Mesenchymal stem cell (in vitro differentiated cells and primary cell): ENCODE results near the gene STAC2.

Experiments used
- DNase-seq: peaks from one replicate; pipeline ENCODE4 v3.0.0-alpha.2; 2013
- H2AFZ ChIP-seq: one replicate; pipeline ENCODE4 v1.6.1; 2013; ENCODE audit warnings: low read depth, mild to moderate bottlenecking, control low read depth, inconsistent platforms, low read length, moderate library complexity
- H2AK5ac ChIP-seq: 2 replicates; pipeline ENCODE4 v1.6.1; 2013; ENCODE audit warnings: low read length, moderate library complexity, mild to moderate bottlenecking, inconsistent platforms; ENCODE audit not compliant: severe bottlenecking
- H2BK120ac ChIP-seq: one replicate; pipeline ENCODE4 v1.6.1; 2013; ENCODE audit warnings: low read depth, mild to moderate bottlenecking, inconsistent platforms, low read length, moderate library complexity
- H2BK12ac ChIP-seq, 2 experiments: one replicate each; pipeline ENCODE4 v1.6.1; 2013; ENCODE audit warnings: inconsistent platforms in 2 of 2, low read length in 2 of 2, mild to moderate bottlenecking in 2 of 2, moderate library complexity in 2 of 2, control low read depth in 1 of 2
- H2BK15ac ChIP-seq: one replicate; pipeline ENCODE4 v1.6.1; 2013; ENCODE audit warnings: mild to moderate bottlenecking, low read depth, inconsistent platforms; ENCODE audit not compliant: poor library complexity, severe bottlenecking
- H2BK5ac ChIP-seq: 2 replicates; pipeline ENCODE4 v1.6.1; 2013; ENCODE audit warnings: low read depth, mild to moderate bottlenecking, low read length, control low read depth, inconsistent platforms; ENCODE audit not compliant: poor library complexity, severe bottlenecking
- H3K14ac ChIP-seq, 2 experiments: one replicate each; pipeline ENCODE4 v1.6.1; 2013; ENCODE audit warnings: inconsistent platforms in 2 of 2, low read length in 2 of 2, control low read depth in 1 of 2, mild to moderate bottlenecking in 1 of 2, moderate library complexity in 1 of 2
- H3K18ac ChIP-seq, 2 experiments: one replicate each; pipeline ENCODE4 v1.6.1; 2013; ENCODE audit warnings: inconsistent platforms in 2 of 2, low read length in 2 of 2, control low read depth in 1 of 2, low read depth in 1 of 2, mild to moderate bottlenecking in 1 of 2
- H3K23ac ChIP-seq, 2 experiments: one replicate each; pipeline ENCODE4 v1.6.1; 2013; ENCODE audit warnings: inconsistent platforms in 2 of 2, low read length in 2 of 2, mild to moderate bottlenecking in 2 of 2, moderate library complexity in 2 of 2, control low read depth in 1 of 2
- H3K27ac ChIP-seq: 2 replicates; pipeline ENCODE4 v1.5.1; 2013; ENCODE audit warnings: mild to moderate bottlenecking, moderate library complexity, low read length, control low read depth, inconsistent platforms; ENCODE audit not compliant: poor library complexity, severe bottlenecking
- H3K27me3 ChIP-seq, 2 experiments: 2 replicates each; pipeline versions ENCODE4 v1.6.1 to v1.7.0; 2013; ENCODE audit warnings: low read length in 2 of 2, mild to moderate bottlenecking in 2 of 2, moderate library complexity in 2 of 2, control low read depth in 1 of 2, inconsistent platforms in 1 of 2; ENCODE audit not compliant: control insufficient read depth in 1 of 2, insufficient read depth in 1 of 2
- H3K36me3 ChIP-seq, 2 experiments: 2 replicates each; pipeline versions ENCODE4 v1.6.1 to v1.7.0; 2013; ENCODE audit warnings: low read length in 2 of 2, control low read depth in 1 of 2, inconsistent platforms in 1 of 2, low read depth in 1 of 2, mild to moderate bottlenecking in 1 of 2; ENCODE audit not compliant: insufficient read depth in 2 of 2, control insufficient read depth in 1 of 2
- H3K4ac ChIP-seq, 2 experiments: one replicate each; pipeline ENCODE4 v1.6.1; 2013; ENCODE audit warnings: inconsistent platforms in 2 of 2, low read length in 2 of 2, mild to moderate bottlenecking in 2 of 2, moderate library complexity in 2 of 2, control low read depth in 1 of 2, low read depth in 1 of 2
- H3K4me1 ChIP-seq: 2 replicates; pipeline ENCODE4 v1.6.1; 2013; ENCODE audit warnings: low read depth, low read length, control low read depth; ENCODE audit not compliant: control insufficient read depth, insufficient read depth
- H3K4me2 ChIP-seq: 2 replicates; pipeline ENCODE4 v1.6.1; 2013; ENCODE audit warnings: low read length, mild to moderate bottlenecking, inconsistent platforms; ENCODE audit not compliant: poor library complexity, severe bottlenecking
- H3K4me3 ChIP-seq, 2 experiments: 2 replicates each; pipeline versions ENCODE4 v1.5.1 to v1.7.0; 2013; ENCODE audit warnings: low read length in 2 of 2, mild to moderate bottlenecking in 2 of 2, control low read depth in 1 of 2, low read depth in 1 of 2; ENCODE audit not compliant: insufficient read depth in 1 of 2
- H3K79me1 ChIP-seq: replicated peaks from 2 replicates; pipeline ENCODE4 v1.6.1; 2013; ENCODE audit warnings: mild to moderate bottlenecking, control low read depth, low read length, inconsistent platforms; ENCODE audit not compliant: poor library complexity, severe bottlenecking
- H3K9ac ChIP-seq: 2 replicates; pipeline ENCODE4 v1.7.0; 2013; ENCODE audit warnings: mild to moderate bottlenecking, low read length, moderate library complexity
- H3K9me3 ChIP-seq: 2 replicates; pipeline ENCODE4 v1.7.0; 2013; ENCODE audit warnings: mild to moderate bottlenecking, low read length; ENCODE audit not compliant: control insufficient read depth
- H4K8ac ChIP-seq: one replicate; pipeline ENCODE4 v1.6.1; 2013; ENCODE audit warnings: inconsistent platforms, mild to moderate bottlenecking, low read length, moderate library complexity
- H4K91ac ChIP-seq: one replicate; pipeline ENCODE4 v1.6.1; 2013; ENCODE audit warnings: mild to moderate bottlenecking, low read length, inconsistent platforms
- WGBS: methylation state at CpG from one replicate; pipeline ENCODE4 v1.1.7; 2013; ENCODE audit warnings: mixed read lengths; 5-methylcytosine and 5-hydroxymethylcytosine counted together

STAC2 gene

DNA sequence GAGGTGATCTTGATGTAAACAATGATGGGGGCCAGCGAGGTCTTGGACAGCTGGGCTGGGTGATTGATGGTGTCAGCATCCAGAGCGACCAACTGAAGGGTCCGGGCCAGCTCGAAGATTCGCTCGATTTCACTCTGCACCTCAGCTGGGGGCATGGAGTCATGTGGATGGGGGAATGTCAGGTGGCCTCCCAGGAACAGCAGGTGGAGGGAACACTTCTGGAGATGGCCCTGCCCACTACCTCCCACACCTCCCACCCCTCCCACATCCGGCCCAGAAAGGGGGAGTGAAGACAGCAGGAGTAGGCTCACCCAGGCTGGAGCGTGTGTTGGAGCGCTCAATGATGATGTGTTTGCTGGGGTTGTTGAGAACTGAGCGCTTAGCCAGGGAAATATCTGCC, 42.0 kb downstream of the STAC2 start:
- Histone ChIP-seq H3K9ac (no peak overlapping the region), H4K8ac (no peak overlapping the region), H3K18ac (no peak overlapping the region), H3K4me2 (no peak overlapping the region), H3K79me1 (peaks cover 2% of the 10 kb centered on the region), H3K27me3 (no peaks in the 10 kb centered on the region), H3K23ac (no peak overlapping the region), H3K14ac (no peak overlapping the region), H2BK15ac (no peak overlapping the region), H2AK5ac (no peak overlapping the region), H2BK5ac (no peak overlapping the region), H3K4me3 (no peak overlapping the region), H2BK120ac (no peak overlapping the region), H3K9me3 (no peaks in the 10 kb centered on the region), H2AFZ (no peak overlapping the region), H3K36me3 (peaks cover 66 to 71% of the 10 kb centered on the region in 2 experiments), H3K4me1 (no peaks in the 10 kb centered on the region), H3K4ac (no peak overlapping the region), H3K27ac (no peak overlapping the region), H4K91ac (no peak overlapping the region), H2BK12ac (no peak overlapping the region)
- whole genome bisulfite sequencing, result 92% methylated on average over 4 of the region's 10 CpGs
- DNase-seq, result no peak

GRCh38 chr17:39183045-39183444, 42.7 kb downstream of the STAC2 start:
- Histone ChIP-seq H3K27ac (no peak overlapping the region), H3K4me2 (no peak overlapping the region), H4K91ac (no peak overlapping the region), H3K14ac (no peak overlapping the region), H3K23ac (no peak overlapping the region), H3K9ac (no peak overlapping the region), H2BK5ac (no peak overlapping the region), H3K18ac (no peak overlapping the region), H2AFZ (no peak overlapping the region), H3K27me3 (no peaks in the 10 kb centered on the region), H2AK5ac (no peak overlapping the region), H3K79me1 (peaks cover 2% of the 10 kb centered on the region), H3K36me3 (peaks cover 65 to 67% of the 10 kb centered on the region in 2 experiments), H3K4ac (no peak overlapping the region), H2BK120ac (no peak overlapping the region), H2BK12ac (no peak overlapping the region), H3K4me1 (no peaks in the 10 kb centered on the region), H3K9me3 (no peaks in the 10 kb centered on the region), H3K4me3 (no peak overlapping the region), H2BK15ac (no peak overlapping the region), H4K8ac (no peak overlapping the region)
- DNase-seq, result no peak
- 98% methylated on average over 5 of the region's 5 CpGs for WGBS

DNA sequence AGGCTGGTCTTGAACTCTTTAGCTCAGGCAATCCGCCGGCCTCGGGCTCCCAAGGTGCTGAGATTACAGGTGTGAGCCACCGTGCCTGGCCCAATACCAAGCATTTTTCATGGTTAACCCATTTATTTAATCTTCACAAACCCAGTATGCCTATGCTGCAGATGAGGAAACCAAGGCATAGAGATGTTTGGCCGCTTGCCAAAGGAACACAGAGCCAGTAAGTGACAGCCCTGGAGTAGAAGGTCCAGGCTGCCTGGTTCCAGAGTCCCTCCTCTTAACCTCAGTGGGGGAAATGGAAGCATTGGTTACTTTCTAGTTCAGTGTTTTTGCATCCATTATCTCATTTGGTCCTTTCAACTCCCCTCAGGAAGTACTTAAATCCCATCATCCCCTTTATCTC, 44.4 kb downstream of the STAC2 start:
- no peak overlapping the region for H2AK5ac ChIP-seq
- H2BK12ac ChIP-seq, result no peak overlapping the region
- no peak overlapping the region for H4K91ac ChIP-seq
- H3K4me3 ChIP-seq, result no peak overlapping the region
- H2BK120ac ChIP-seq, result no peak overlapping the region
- no peaks in the 10 kb centered on the region for H3K4me1 ChIP-seq
- H3K27me3 ChIP-seq, result no peaks in the 10 kb centered on the region
- H3K79me1 ChIP-seq, result peaks cover 2% of the 10 kb centered on the region
- no peak overlapping the region for H3K9ac ChIP-seq
- H3K4ac ChIP-seq, result no peak overlapping the region
- over 99% methylated on average over 5 of the region's 5 CpGs for WGBS
- no peak overlapping the region for H3K4me2 ChIP-seq
- no peak overlapping the region for H2BK15ac ChIP-seq
- no peak overlapping the region for H3K27ac ChIP-seq
- H3K14ac ChIP-seq, result no peak overlapping the region
- H3K23ac ChIP-seq, result no peak overlapping the region
- DNase-seq, result no peak
- H3K18ac ChIP-seq, result no peak overlapping the region
- no peak overlapping the region for H4K8ac ChIP-seq
- no peak overlapping the region for H2BK5ac ChIP-seq
- H2AFZ ChIP-seq, result no peak overlapping the region
- no peaks in the 10 kb centered on the region for H3K9me3 ChIP-seq
- H3K36me3 ChIP-seq, result peaks cover 65 to 67% of the 10 kb centered on the region in 2 experiments

DNA sequence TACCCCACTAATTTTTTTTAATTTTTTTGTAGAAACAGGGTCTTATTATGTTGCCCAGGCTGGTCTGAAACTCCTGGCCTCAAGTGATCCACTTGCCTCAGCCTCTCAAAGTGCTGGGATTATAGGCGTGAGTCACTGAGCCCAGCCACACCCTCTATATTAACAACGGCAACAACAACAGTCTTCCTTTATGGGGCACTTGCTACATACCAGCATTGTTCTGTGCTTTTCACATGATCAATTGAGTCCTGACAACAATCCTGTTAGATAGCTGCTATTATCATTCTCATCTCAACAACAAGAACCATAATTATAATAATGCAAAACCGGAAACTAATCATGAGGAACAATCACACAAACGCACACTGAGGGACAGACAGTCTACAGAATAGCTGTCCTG, 47.2 kb downstream of the STAC2 start:
- Histone ChIP-seq H3K9ac (no peak overlapping the region), H3K9me3 (no peaks in the 10 kb centered on the region), H3K27ac (no peak overlapping the region), H3K18ac (no peak overlapping the region), H3K4me3 (no peak overlapping the region), H4K8ac (no peak overlapping the region), H2AFZ (no peak overlapping the region), H3K14ac (no peak overlapping the region), H3K27me3 (no peaks in the 10 kb centered on the region), H3K23ac (no peak overlapping the region), H3K79me1 (no peaks in the 10 kb centered on the region), H2BK120ac (no peak overlapping the region), H3K4me2 (no peak overlapping the region), H2BK12ac (no peak overlapping the region), H3K4me1 (peaks cover 4% of the 10 kb centered on the region), H2BK15ac (no peak overlapping the region), H3K4ac (no peak overlapping the region), H4K91ac (no peak overlapping the region), H2BK5ac (no peak overlapping the region), H2AK5ac (no peak overlapping the region), H3K36me3 (peaks cover 57 to 58% of the 10 kb centered on the region in 2 experiments)
- 55% methylated on average over 4 of the region's 4 CpGs for WGBS
- DNase-seq, result peak; percentile 46
